HUES64 (cell line): ENCODE results near the gene CEP63.

ENCODE experiments used
- H3K27ac ChIP-seq: 2 replicates; pipeline ENCODE4 v1.7.0; 2013; ENCODE audit warnings: low read depth, low read length, inconsistent platforms
- H3K27me3 ChIP-seq: 2 replicates; pipeline ENCODE4 v1.6.1; 2013; ENCODE audit warnings: mild to moderate bottlenecking, low read length; ENCODE audit not compliant: insufficient read depth
- H3K36me3 ChIP-seq: 2 replicates; pipeline ENCODE4 v1.6.1; 2013; ENCODE audit warnings: mild to moderate bottlenecking, low read length; ENCODE audit not compliant: insufficient read depth
- H3K4me1 ChIP-seq: 2 replicates; pipeline ENCODE4 v1.6.1; 2013; ENCODE audit warnings: mild to moderate bottlenecking, low read length, moderate library complexity; ENCODE audit not compliant: insufficient read depth
- H3K4me3 ChIP-seq: 2 replicates; pipeline ENCODE4 v1.5.1; 2013; ENCODE audit warnings: mild to moderate bottlenecking, low read length, moderate library complexity
- H3K9ac ChIP-seq: 2 replicates; pipeline ENCODE4 v1.6.1; 2013; ENCODE audit warnings: mild to moderate bottlenecking, low read depth, low read length
- H3K9me3 ChIP-seq: 2 replicates; pipeline ENCODE4 v1.6.1; 2013; ENCODE audit warnings: low read depth, low read length; ENCODE audit not compliant: insufficient read depth
- WGBS: fragments of 150-250, 120-280 bp; methylation state at CpG from one replicate; pipeline ENCODE4 v1.1.7; 2013; ENCODE audit warnings: missing lambda C conversion rate; 5-methylcytosine and 5-hydroxymethylcytosine counted together

The CEP63 gene

GRCh38 chr3:134601539-134602439, 115.9 kb downstream of the CEP63 start:
- WGBS = 62% methylated on average over 19 of the region's 19 CpGs
- Histone ChIP-seq H3K9ac (no peak overlapping the region), H3K4me3 (no peak overlapping the region), H3K27ac (no peak overlapping the region), H3K36me3 (no peaks in the 10 kb centered on the region), H3K4me1 (no peaks in the 10 kb centered on the region; the same call in 1 of the 2 replicates), H3K9me3 (no peaks in the 10 kb centered on the region), H3K27me3 (peaks cover 14% of the 10 kb centered on the region; the same call in 1 of the 2 replicates)

GRCh38 chr3:134602440-134602814, 116.6 kb downstream of the CEP63 start:
- Histone ChIP-seq H3K4me1 (no peaks in the 10 kb centered on the region; the same call in 1 of the 2 replicates), H3K27me3 (peaks cover 14% of the 10 kb centered on the region; the same call in 1 of the 2 replicates), H3K4me3 (no peak overlapping the region), H3K9me3 (no peaks in the 10 kb centered on the region), H3K36me3 (no peaks in the 10 kb centered on the region), H3K27ac (no peak overlapping the region), H3K9ac (no peak overlapping the region)
- WGBS = 72% methylated on average over 6 of the region's 6 CpGs

GRCh38 chr3:134603480-134603879, 117.6 kb downstream of the CEP63 start:
- peaks cover 14% of the 10 kb centered on the region; the same call in 1 of the 2 replicates for H3K27me3 ChIP-seq
- no peak overlapping the region for H3K9ac ChIP-seq
- no peaks in the 10 kb centered on the region for H3K9me3 ChIP-seq
- H3K4me1 ChIP-seq = no peaks in the 10 kb centered on the region; the same call in 1 of the 2 replicates
- no peak overlapping the region for H3K4me3 ChIP-seq
- no peak overlapping the region for H3K27ac ChIP-seq
- WGBS = 89% methylated on average over 4 of the region's 4 CpGs
- no peaks in the 10 kb centered on the region for H3K36me3 ChIP-seq

DNA sequence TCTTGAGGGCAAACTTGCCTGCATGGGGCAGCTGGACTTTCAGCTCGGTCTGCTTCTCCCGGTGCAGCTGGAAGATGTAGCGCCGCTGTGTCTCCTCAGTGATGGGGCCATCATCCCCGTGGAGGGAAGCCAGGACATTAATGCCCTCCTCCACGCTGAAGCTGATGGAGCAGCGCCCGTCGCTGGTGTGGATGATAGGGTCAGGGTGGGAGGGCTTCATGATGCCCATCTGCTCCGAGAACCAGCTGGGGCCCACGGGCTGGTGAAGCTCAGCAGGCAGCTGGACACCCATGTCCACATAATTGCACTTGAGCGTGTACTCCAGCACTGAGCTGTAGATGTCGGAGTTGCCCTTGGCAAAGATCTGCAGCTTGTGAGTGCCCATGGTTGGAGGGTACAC, 118.1 kb downstream of the CEP63 start:
- H3K9ac ChIP-seq = no peak overlapping the region
- WGBS = 95% methylated on average over 13 of the region's 13 CpGs

DNA sequence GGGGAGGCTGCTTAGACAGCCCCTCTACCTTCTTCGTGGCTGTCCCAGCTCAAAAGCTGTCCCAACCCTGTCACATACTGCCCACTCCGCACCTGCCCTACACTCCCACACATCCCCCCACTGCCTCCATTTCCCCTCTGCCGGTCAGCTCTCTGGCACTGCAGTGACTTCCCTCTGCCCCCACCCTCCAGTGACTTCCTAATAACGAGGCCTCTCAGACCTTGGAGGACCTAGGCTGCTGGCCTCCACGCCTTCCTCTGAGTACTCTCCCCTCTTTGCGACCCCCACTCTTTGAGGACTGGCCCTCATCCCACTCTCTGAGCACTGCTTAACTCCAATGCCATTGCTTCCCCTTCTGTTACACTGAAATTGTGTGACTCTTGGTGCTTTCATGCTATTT, 119.7 kb downstream of the CEP63 start:
- 85% methylated on average over 6 of the region's 6 CpGs for WGBS
- Histone ChIP-seq H3K27me3 (peaks cover 5% of the 10 kb centered on the region; the same call in 1 of the 2 replicates), H3K9ac (no peak overlapping the region)

More for the DNA sequence above, 118.1 kb downstream of the CEP63 start:
- no peak overlapping the region for H3K4me3 ChIP-seq
- H3K4me1 ChIP-seq = no peaks in the 10 kb centered on the region; the same call in 1 of the 2 replicates
- H3K36me3 ChIP-seq = no peaks in the 10 kb centered on the region
- no peak overlapping the region for H3K27ac ChIP-seq
- H3K9me3 ChIP-seq = no peaks in the 10 kb centered on the region
- H3K27me3 ChIP-seq = peaks cover 14% of the 10 kb centered on the region; the same call in 1 of the 2 replicates

GRCh38 chr3:134606033-134607025, 120.5 kb downstream of the CEP63 start:
- WGBS = 85% methylated on average over 12 of the region's 12 CpGs
- Histone ChIP-seq H3K9ac (no peak overlapping the region), H3K27ac (no peak overlapping the region), H3K36me3 (no peaks in the 10 kb centered on the region), H3K27me3 (0 out of 2 replicates have a peak, but pooled peaks cover 3% of the 10 kb centered on the region), H3K4me1 (no peaks in the 10 kb centered on the region), H3K9me3 (no peaks in the 10 kb centered on the region), H3K4me3 (no peak overlapping the region)

More for the DNA sequence above, 119.7 kb downstream of the CEP63 start:
- Histone ChIP-seq H3K9me3 (no peaks in the 10 kb centered on the region), H3K27ac (no peak overlapping the region), H3K4me3 (no peak overlapping the region), H3K4me1 (no peaks in the 10 kb centered on the region), H3K36me3 (no peaks in the 10 kb centered on the region)

- 88% methylated on average over 13 of the region's 13 CpGs for WGBS
- Histone ChIP-seq H3K4me1 (no peaks in the 10 kb centered on the region), H3K36me3 (no peaks in the 10 kb centered on the region), H3K9me3 (no peaks in the 10 kb centered on the region), H3K27ac (no peak overlapping the region), H3K4me3 (no peak overlapping the region), H3K27me3 (0 out of 2 replicates have a peak, but pooled peaks cover 3% of the 10 kb centered on the region), H3K9ac (no peak overlapping the region)
Observed at GRCh38 chr3:134607054-134608022, 121.5 kb downstream of the CEP63 start.

DNA sequence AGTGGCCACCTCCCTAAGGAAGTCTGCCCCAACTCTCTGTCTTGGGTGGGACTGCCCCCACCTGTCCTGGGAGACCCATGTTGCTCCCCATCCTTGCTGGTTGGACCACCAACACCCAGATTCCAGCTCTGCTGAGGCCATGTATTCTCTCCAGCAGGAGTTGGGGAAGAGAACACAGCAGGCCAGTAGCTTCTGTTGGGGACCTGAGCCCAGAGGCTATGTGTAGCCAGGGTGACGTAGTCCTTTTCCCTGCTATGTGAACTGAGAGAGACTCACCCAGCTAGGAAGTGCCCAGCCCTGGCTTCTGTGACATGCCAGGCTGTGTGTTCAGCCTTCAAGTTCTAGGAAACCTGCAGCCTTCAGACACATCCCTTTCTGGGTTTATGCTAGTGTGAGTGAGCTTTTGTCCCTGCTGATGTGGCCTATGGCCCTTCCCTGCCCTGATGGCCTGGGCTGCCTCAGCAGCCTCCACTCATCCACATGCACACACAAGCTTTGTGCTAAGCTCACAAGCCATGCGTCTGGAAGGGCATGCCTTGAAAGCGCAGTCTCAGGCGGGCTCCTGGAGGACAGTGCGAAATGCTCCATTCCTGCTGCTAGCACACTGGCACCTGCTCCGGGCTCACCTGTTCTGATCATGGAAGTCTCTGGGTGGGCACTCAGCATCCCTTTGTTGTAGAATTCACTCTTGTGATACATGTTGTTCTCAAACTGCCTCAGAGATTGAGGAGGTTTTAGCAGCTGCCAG, 122.3 kb downstream of the CEP63 start:
- Histone ChIP-seq H3K9ac (no peak overlapping the region), H3K36me3 (no peaks in the 10 kb centered on the region), H3K4me3 (no peak overlapping the region), H3K27me3 (0 out of 2 replicates have a peak, but pooled peaks cover 3% of the 10 kb centered on the region), H3K9me3 (no peaks in the 10 kb centered on the region), H3K4me1 (no peaks in the 10 kb centered on the region), H3K27ac (no peak overlapping the region)
- 94% methylated on average over 6 of the region's 6 CpGs for WGBS

- Histone ChIP-seq H3K4me3 (no peak overlapping the region), H3K9ac (no peak overlapping the region), H3K9me3 (no peaks in the 10 kb centered on the region), H3K27ac (no peak overlapping the region), H3K36me3 (no peaks in the 10 kb centered on the region), H3K27me3 (0 out of 2 replicates have a peak, but pooled peaks cover 3% of the 10 kb centered on the region), H3K4me1 (no peaks in the 10 kb centered on the region)
- WGBS = 92% methylated on average over 10 of the region's 10 CpGs
Observed at GRCh38 chr3:134608771-134609435, 123.0 kb downstream of the CEP63 start.
